OCI-LY1 (cell line): ENCODE data around the gene MYZAP.

Experiments used
- H2AFZ ChIP-seq: fragments of 200-600 bp; sonication (generic), shearing (Covaris generic); 2 replicates; pipeline ENCODE4 v1.6.0; 2014; ENCODE audit warnings: antibody characterized with exemption, mild to moderate bottlenecking, low read length
- H3F3A ChIP-seq: fragments of 200-600 bp; sonication (generic), shearing (Covaris generic); 2 replicates; pipeline ENCODE4 v1.6.0; 2014; ENCODE audit warnings: mild to moderate bottlenecking, antibody characterized with exemption, low read length, moderate library complexity; ENCODE audit not compliant: insufficient read depth
- H3K27ac ChIP-seq: fragments of 200-600 bp; sonication (generic); 2 replicates; pipeline ENCODE4 v1.5.1; 2014; ENCODE audit warnings: low read length, mixed run types, mild to moderate bottlenecking, low read depth; ENCODE audit not compliant: poor library complexity, severe bottlenecking
- H3K27me3 ChIP-seq: fragments of 200-600 bp; sonication (generic); 2 replicates; pipeline ENCODE4 v1.6.0; 2014; ENCODE audit warnings: antibody characterized with exemption, mild to moderate bottlenecking, low read length, moderate library complexity; ENCODE audit not compliant: insufficient read depth
- H3K36me3 ChIP-seq: fragments of 200-600 bp; sonication (generic); 2 replicates; pipeline ENCODE4 v1.6.1; 2014; ENCODE audit warnings: mild to moderate bottlenecking, antibody characterized with exemption, low read length, moderate library complexity, mixed read lengths; ENCODE audit not compliant: insufficient read depth
- H3K4me1 ChIP-seq: fragments of 200-600 bp; sonication (generic); 2 replicates; pipeline ENCODE4 v1.5.1; 2014; ENCODE audit warnings: mild to moderate bottlenecking, low read length, moderate library complexity; ENCODE audit not compliant: insufficient read depth, severe bottlenecking
- H3K4me2 ChIP-seq: fragments of 200-600 bp; sonication (generic), shearing (Covaris generic); 2 replicates; pipeline ENCODE4 v1.6.1; 2014; ENCODE audit warnings: low read length
- H3K4me3 ChIP-seq: fragments of 200-600 bp; sonication (generic); 2 replicates; pipeline ENCODE4 v1.5.1; 2014; ENCODE audit warnings: low read length, low read depth, mild to moderate bottlenecking, mixed read lengths; ENCODE audit not compliant: poor library complexity, severe bottlenecking
- H3K79me2 ChIP-seq: fragments of 200-600 bp; shearing (Covaris generic); 2 replicates; pipeline ENCODE4 v1.6.1; 2016; ENCODE audit warnings: mixed run types, low read length, mixed read lengths; ENCODE audit not compliant: insufficient read depth
- H3K9ac ChIP-seq: fragments of 200-600 bp; sonication (generic), shearing (Covaris generic); 2 replicates; pipeline ENCODE4 v1.6.1; 2014; ENCODE audit warnings: mild to moderate bottlenecking, low read length, mixed read lengths
- H3K9me2 ChIP-seq: fragments of 200-600 bp; sonication (generic), shearing (Covaris generic); 2 replicates; pipeline ENCODE4 v1.6.1; 2014; ENCODE audit warnings: low read depth, mild to moderate bottlenecking, low read length, mixed read lengths
- H3K9me3 ChIP-seq: fragments of 200-600 bp; shearing (Covaris generic); 2 replicates; pipeline ENCODE4 v1.6.1; 2014; ENCODE audit warnings: low read length, mixed read lengths
- H4K20me1 ChIP-seq: fragments of 200-600 bp; sonication (generic), shearing (Covaris generic); 2 replicates; pipeline ENCODE4 v1.6.0; 2016; ENCODE audit warnings: mild to moderate bottlenecking, low read length; ENCODE audit not compliant: insufficient read depth
- EZH2 ChIP-seq: fragments of 200-600 bp; sonication (generic), shearing (Covaris generic); IDR thresholded peaks from 2 replicates; pipeline ENCODE4 v1.8.0; 2017; ENCODE audit warnings: borderline replicate concordance, mixed run types, mild to moderate bottlenecking, antibody characterized with exemption, low read length, moderate library complexity, mixed read lengths
- TF ChIP-seq, protein P1 (sequence below): fragments of 200-600 bp; sonication (generic), shearing (Covaris generic); IDR thresholded peaks from 2 replicates; pipeline ENCODE4 v1.5.1; 2017; ENCODE audit warnings: mild to moderate bottlenecking, antibody characterized with exemption, low read length, moderate library complexity, mixed read lengths

The MYZAP gene

DNA sequence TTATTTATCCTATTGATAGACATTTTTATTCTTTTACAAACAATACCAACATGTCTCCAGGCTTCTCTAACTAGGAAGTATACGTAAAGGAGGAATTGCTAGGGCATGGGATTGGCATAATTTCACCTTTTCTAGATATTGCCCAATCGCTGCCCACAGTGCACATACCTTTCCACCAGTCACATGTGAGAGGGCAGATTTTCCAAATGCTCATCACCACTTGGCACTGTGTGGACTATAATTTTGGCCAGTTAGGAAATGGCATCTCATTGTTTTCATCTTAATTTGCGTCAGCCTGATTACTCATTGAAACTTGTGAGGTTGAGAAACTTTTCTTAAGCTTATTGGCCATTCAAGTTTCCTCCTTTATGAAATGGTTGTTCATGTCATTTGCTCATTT, 57.4 kb downstream of the MYZAP start:
- no peaks in the 10 kb centered on the region for H3K9me2 ChIP-seq
- H3F3A ChIP-seq, result no peaks in the 10 kb centered on the region
- H3K9me3 ChIP-seq, result no peaks in the 10 kb centered on the region
- no peak overlapping the region for H3K4me3 ChIP-seq
- H2AFZ ChIP-seq, result no peak overlapping the region
- H3K79me2 ChIP-seq, result no peaks in the 10 kb centered on the region
- no peak overlapping the region for H3K9ac ChIP-seq
- H3K4me2 ChIP-seq, result no peak overlapping the region
- no peak overlapping the region for H3K27ac ChIP-seq
- no peaks in the 10 kb centered on the region for H3K36me3 ChIP-seq
- H3K4me1 ChIP-seq, result no peaks in the 10 kb centered on the region
- no peaks in the 10 kb centered on the region for H4K20me1 ChIP-seq
- H3K27me3 ChIP-seq, result no peaks in the 10 kb centered on the region
- TF ChIP-seq, protein P1, sequence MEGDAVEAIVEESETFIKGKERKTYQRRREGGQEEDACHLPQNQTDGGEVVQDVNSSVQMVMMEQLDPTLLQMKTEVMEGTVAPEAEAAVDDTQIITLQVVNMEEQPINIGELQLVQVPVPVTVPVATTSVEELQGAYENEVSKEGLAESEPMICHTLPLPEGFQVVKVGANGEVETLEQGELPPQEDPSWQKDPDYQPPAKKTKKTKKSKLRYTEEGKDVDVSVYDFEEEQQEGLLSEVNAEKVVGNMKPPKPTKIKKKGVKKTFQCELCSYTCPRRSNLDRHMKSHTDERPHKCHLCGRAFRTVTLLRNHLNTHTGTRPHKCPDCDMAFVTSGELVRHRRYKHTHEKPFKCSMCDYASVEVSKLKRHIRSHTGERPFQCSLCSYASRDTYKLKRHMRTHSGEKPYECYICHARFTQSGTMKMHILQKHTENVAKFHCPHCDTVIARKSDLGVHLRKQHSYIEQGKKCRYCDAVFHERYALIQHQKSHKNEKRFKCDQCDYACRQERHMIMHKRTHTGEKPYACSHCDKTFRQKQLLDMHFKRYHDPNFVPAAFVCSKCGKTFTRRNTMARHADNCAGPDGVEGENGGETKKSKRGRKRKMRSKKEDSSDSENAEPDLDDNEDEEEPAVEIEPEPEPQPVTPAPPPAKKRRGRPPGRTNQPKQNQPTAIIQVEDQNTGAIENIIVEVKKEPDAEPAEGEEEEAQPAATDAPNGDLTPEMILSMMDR, result no peak
- no peak for TF ChIP-seq EZH2

DNA sequence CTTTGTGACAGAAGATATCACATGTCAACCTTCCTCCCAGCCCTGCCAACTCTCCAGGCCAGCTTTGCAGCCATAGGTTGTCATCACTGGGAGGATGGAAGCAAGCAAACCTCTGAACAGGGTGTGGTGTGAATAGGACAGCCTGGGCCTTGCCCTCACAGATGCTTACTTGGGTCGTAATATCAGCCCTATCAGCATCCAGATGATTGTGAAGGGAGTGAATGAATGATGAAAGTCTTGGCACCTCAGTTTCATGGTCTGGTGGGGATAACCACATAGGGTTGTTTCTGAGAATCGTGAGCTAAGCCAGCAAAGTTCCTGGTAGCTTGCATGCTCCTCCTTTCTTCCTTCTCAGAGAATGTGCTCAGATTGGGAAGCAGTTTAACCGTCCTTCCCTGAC, 59.7 kb downstream of the MYZAP start:
- H2AFZ ChIP-seq, result no peak overlapping the region
- H3K9me3 ChIP-seq, result no peaks in the 10 kb centered on the region
- no peak overlapping the region for H3K4me2 ChIP-seq
- H3K27ac ChIP-seq, result no peak overlapping the region
- no peaks in the 10 kb centered on the region for H3F3A ChIP-seq
- H3K79me2 ChIP-seq, result no peaks in the 10 kb centered on the region
- H3K4me1 ChIP-seq, result no peaks in the 10 kb centered on the region
- no peaks in the 10 kb centered on the region for H3K9me2 ChIP-seq
- TF ChIP-seq EZH2, result no peak
- TF ChIP-seq, protein P1, result no peak
- no peak overlapping the region for H3K4me3 ChIP-seq
- H3K9ac ChIP-seq, result no peak overlapping the region
- H3K27me3 ChIP-seq, result no peaks in the 10 kb centered on the region
- no peaks in the 10 kb centered on the region for H3K36me3 ChIP-seq
- H4K20me1 ChIP-seq, result no peaks in the 10 kb centered on the region

DNA sequence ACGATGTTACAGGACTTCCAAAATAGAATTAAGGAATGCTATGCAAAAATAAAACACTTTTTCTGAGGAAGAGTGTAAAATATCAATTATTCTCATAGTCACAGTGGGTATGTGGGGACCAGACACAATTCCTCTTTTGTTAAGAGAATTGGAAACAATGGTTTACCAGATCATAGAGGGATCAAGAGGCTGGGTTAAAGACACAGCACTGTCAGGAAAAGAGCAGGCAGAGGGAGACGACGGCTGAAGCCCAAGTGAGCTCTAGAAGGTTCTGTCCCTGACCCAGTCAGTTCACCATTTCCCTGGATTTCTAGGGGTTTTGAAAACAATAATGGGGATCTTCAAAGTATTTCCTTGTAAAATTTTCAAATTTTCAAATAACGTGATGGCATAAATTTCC, 60.8 kb downstream of the MYZAP start:
- H3K4me2 ChIP-seq, result no peak overlapping the region
- no peaks in the 10 kb centered on the region for H3K9me3 ChIP-seq
- H3K36me3 ChIP-seq, result no peaks in the 10 kb centered on the region
- H3K27ac ChIP-seq, result no peak overlapping the region
- no peaks in the 10 kb centered on the region for H3F3A ChIP-seq
- TF ChIP-seq, protein P1, result no peak
- no peak for TF ChIP-seq EZH2
- no peaks in the 10 kb centered on the region for H3K27me3 ChIP-seq
- H3K79me2 ChIP-seq, result no peaks in the 10 kb centered on the region
- no peaks in the 10 kb centered on the region for H4K20me1 ChIP-seq
- H3K9me2 ChIP-seq, result no peaks in the 10 kb centered on the region
- H3K9ac ChIP-seq, result no peak overlapping the region
- no peaks in the 10 kb centered on the region for H3K4me1 ChIP-seq
- H3K4me3 ChIP-seq, result no peak overlapping the region
- H2AFZ ChIP-seq, result no peak overlapping the region
